ENCODE data around the gene GAP43. TPM values are rescaled to one million over a fixed set of nuclear protein-coding genes. Genes with fewer than 3 reads are reported as not detected.

The GAP43 gene
- total and polyA plus RNA-seq, 4 donors = 144 to 608 (median 379) TPM

DNA sequence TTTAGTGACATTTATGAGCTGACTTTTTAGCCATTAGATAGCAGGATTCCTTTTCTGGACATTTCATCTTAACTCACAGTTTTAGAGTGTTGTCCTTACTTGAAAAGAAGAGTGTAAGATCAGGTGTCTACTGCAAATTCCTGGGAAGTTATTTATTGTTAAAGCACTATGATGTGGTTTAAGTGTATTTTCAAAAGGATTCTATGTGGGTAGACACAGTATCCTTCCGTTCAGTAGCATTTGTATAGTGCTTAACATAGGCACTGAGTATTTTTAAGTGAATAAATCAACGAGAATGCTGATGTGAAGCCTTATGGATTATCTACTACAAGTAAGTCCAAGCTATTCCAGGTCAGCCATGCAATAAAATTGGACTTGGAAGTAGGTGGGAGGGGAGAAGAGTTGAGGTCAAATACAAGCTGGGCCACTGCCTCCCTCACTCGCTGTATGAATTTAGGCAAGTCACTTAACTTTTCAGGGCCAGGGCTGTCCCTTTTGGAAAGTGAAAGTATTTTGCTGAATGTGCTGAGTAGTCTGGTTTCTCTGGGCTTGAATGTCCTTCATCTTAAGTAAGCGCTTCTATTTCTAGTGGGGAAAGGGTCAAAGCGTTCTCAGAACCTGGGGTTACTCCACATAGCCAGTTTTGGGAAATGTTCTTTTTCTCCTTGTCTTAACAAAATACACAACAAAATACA is 48.6 kb downstream of the GAP43 start:
- Histone ChIP-seq H3K36me3 (ENCODE audit: control insufficient read depth, insufficient read depth, low read length) (peaks cover 6% of the 10 kb centered on the region), H3K9me3 (ENCODE audit: control insufficient read depth, insufficient read depth, low read length) (no peaks in the 10 kb centered on the region), H3K4me3 (ENCODE audit: low read depth, low read length) (no peak overlapping the region), H3K27me3 (ENCODE audit: control insufficient read depth, insufficient read depth, low read length) (no peaks in the 10 kb centered on the region), H3K4me1 (ENCODE audit: control insufficient read depth, insufficient read depth, low read length) (no peaks in the 10 kb centered on the region), H3K27ac (ENCODE audit: low read depth, low read length) (no peak overlapping the region)
- no peak for DNase-seq (ENCODE audit: low read depth in 4 of 6, low spot score in 6 of 6)
- WGBS (ENCODE audit: insufficient coverage) = 89% methylated on average over 1 of the region's 5 CpGs

DNA sequence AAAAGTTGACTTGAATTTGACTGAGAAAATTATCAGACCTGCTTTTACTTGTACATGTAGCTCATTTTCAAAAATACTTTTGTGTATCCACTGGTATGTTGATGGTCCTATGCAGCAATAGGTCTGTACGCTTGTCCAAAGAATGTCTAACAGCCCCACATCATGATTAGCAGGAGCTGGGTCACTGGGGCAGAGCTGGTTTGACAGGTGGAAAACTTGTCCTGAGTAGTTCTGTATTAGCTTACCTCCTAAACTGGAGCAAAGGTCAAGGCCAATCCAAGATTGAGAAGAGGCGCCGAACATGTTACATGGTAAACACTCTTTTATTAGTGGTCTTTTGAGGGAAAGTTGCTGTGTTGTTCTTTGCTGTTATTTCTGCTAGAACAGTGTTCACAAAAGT is 50.6 kb downstream of the GAP43 start:
- H3K9me3 ChIP-seq (ENCODE audit: control insufficient read depth, insufficient read depth, low read length) = no peaks in the 10 kb centered on the region
- no peak overlapping the region for H3K27ac ChIP-seq (ENCODE audit: low read depth, low read length)
- no peaks in the 10 kb centered on the region for H3K27me3 ChIP-seq (ENCODE audit: control insufficient read depth, insufficient read depth, low read length)
- peaks cover 6% of the 10 kb centered on the region for H3K36me3 ChIP-seq (ENCODE audit: control insufficient read depth, insufficient read depth, low read length)
- no CpG with 5 or more reads among the region's 3 CpGs for WGBS (ENCODE audit: insufficient coverage)
- H3K4me1 ChIP-seq (ENCODE audit: control insufficient read depth, insufficient read depth, low read length) = no peaks in the 10 kb centered on the region
- DNase-seq (ENCODE audit: low read depth in 4 of 6, low spot score in 6 of 6) = no peak
- H3K4me3 ChIP-seq (ENCODE audit: low read depth, low read length) = no peak overlapping the region

GRCh38 chr3:115676336-115676735 is 53.0 kb downstream of the GAP43 start:
- H3K27me3 ChIP-seq (ENCODE audit: control insufficient read depth, insufficient read depth, low read length) = no peaks in the 10 kb centered on the region
- WGBS (ENCODE audit: insufficient coverage) = 84% methylated on average over 9 of the region's 9 CpGs
- no peaks in the 10 kb centered on the region for H3K9me3 ChIP-seq (ENCODE audit: control insufficient read depth, insufficient read depth, low read length)
- H3K27ac ChIP-seq (ENCODE audit: low read depth, low read length) = no peak overlapping the region
- H3K4me3 ChIP-seq (ENCODE audit: low read depth, low read length) = no peak overlapping the region
- H3K36me3 ChIP-seq (ENCODE audit: control insufficient read depth, insufficient read depth, low read length) = peaks cover 6% of the 10 kb centered on the region
- no peaks in the 10 kb centered on the region for H3K4me1 ChIP-seq (ENCODE audit: control insufficient read depth, insufficient read depth, low read length)
- DNase-seq (ENCODE audit: low read depth in 4 of 6, low spot score in 6 of 6) = no peak

DNA sequence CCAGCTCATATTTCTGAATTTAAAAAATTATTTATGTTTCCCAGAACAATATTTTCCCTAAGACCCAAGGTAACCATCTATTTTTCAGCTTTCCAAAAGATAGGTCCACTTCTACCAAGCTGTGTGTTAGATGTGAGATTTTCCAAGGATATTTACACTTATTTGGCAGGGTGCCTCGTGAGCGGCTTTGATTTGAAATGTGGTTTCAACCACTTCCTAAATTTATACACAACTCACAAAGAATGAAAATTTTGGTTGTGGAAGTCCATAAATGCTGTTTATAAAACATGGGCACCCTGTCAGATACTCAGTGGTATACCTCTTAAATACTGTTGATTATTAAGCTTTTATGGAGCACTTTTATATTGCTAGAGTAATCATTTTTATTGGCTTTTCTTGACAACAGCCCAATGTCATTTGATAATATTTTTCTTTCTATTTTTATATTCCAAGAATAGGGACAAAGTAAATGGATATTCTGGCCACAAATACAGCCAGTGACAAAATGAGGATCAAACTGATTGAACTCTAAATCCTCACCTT is 57.6 kb downstream of the GAP43 start:
- Histone ChIP-seq H3K4me3 (ENCODE audit: low read depth, low read length) (no peak overlapping the region), H3K27me3 (ENCODE audit: control insufficient read depth, insufficient read depth, low read length) (no peaks in the 10 kb centered on the region), H3K27ac (ENCODE audit: low read depth, low read length) (no peak overlapping the region), H3K4me1 (ENCODE audit: control insufficient read depth, insufficient read depth, low read length) (no peaks in the 10 kb centered on the region), H3K9me3 (ENCODE audit: control insufficient read depth, insufficient read depth, low read length) (no peaks in the 10 kb centered on the region), H3K36me3 (ENCODE audit: control insufficient read depth, insufficient read depth, low read length) (peaks cover 6% of the 10 kb centered on the region)
- WGBS (ENCODE audit: insufficient coverage) = no CpG with 5 or more reads among the region's 2 CpGs
- DNase-seq (ENCODE audit: low read depth in 4 of 6, low spot score in 6 of 6) = no peak

DNA sequence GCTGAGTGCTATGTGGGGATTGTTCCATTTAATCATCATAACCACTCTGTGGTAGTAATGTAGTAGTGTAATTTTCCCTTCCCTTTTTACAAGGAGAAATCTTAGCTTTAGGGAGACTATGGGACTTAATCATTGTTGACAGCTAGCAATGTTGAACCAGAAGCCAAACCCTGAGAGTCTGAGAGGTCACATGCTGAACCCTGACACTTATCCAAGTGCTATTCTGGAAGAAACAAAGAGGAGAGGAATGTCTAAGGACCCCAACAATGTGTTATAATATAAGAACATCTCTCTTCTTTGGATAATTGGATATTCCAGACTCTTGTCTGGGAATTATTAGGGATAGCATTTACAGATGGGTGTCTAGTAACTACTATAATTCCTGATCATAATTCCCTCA is 58.4 kb downstream of the GAP43 start:
- DNase-seq (ENCODE audit: low read depth in 4 of 6, low spot score in 6 of 6) = no peak
- Histone ChIP-seq H3K27ac (ENCODE audit: low read depth, low read length) (no peak overlapping the region), H3K4me1 (ENCODE audit: control insufficient read depth, insufficient read depth, low read length) (no peaks in the 10 kb centered on the region), H3K9me3 (ENCODE audit: control insufficient read depth, insufficient read depth, low read length) (no peaks in the 10 kb centered on the region), H3K27me3 (ENCODE audit: control insufficient read depth, insufficient read depth, low read length) (no peaks in the 10 kb centered on the region), H3K4me3 (ENCODE audit: low read depth, low read length) (no peak overlapping the region), H3K36me3 (ENCODE audit: control insufficient read depth, insufficient read depth, low read length) (no peaks in the 10 kb centered on the region)

- no peaks in the 10 kb centered on the region for H3K4me1 ChIP-seq (ENCODE audit: control insufficient read depth, insufficient read depth, low read length)
- H3K27me3 ChIP-seq (ENCODE audit: control insufficient read depth, insufficient read depth, low read length) = no peaks in the 10 kb centered on the region
- DNase-seq (ENCODE audit: low read depth in 4 of 6, low spot score in 6 of 6) = no peak
- no peak overlapping the region for H3K4me3 ChIP-seq (ENCODE audit: low read depth, low read length)
- H3K9me3 ChIP-seq (ENCODE audit: control insufficient read depth, insufficient read depth, low read length) = no peaks in the 10 kb centered on the region
- no peaks in the 10 kb centered on the region for H3K36me3 ChIP-seq (ENCODE audit: control insufficient read depth, insufficient read depth, low read length)
- WGBS (ENCODE audit: insufficient coverage) = no CpG with 5 or more reads among the region's 1 CpG
- H3K27ac ChIP-seq (ENCODE audit: low read depth, low read length) = no peak overlapping the region
Observed at GRCh38 chr3:115683305-115683704, 60.0 kb downstream of the GAP43 start.

GRCh38 chr3:115683773-115684172 is 60.5 kb downstream of the GAP43 start:
- WGBS (ENCODE audit: insufficient coverage) = no CpG with 5 or more reads among the region's 3 CpGs
- no peaks in the 10 kb centered on the region for H3K4me1 ChIP-seq (ENCODE audit: control insufficient read depth, insufficient read depth, low read length)
- no peaks in the 10 kb centered on the region for H3K27me3 ChIP-seq (ENCODE audit: control insufficient read depth, insufficient read depth, low read length)
- no peaks in the 10 kb centered on the region for H3K36me3 ChIP-seq (ENCODE audit: control insufficient read depth, insufficient read depth, low read length)
- H3K4me3 ChIP-seq (ENCODE audit: low read depth, low read length) = no peak overlapping the region
- H3K27ac ChIP-seq (ENCODE audit: low read depth, low read length) = no peak overlapping the region
- no peaks in the 10 kb centered on the region for H3K9me3 ChIP-seq (ENCODE audit: control insufficient read depth, insufficient read depth, low read length)
- DNase-seq (ENCODE audit: low read depth in 4 of 6, low spot score in 6 of 6) = no peak

GRCh38 chr3:115685097-115685496 is 61.8 kb downstream of the GAP43 start:
- Histone ChIP-seq H3K27ac (ENCODE audit: low read depth, low read length) (no peak overlapping the region), H3K4me1 (ENCODE audit: control insufficient read depth, insufficient read depth, low read length) (no peaks in the 10 kb centered on the region), H3K4me3 (ENCODE audit: low read depth, low read length) (no peak overlapping the region), H3K36me3 (ENCODE audit: control insufficient read depth, insufficient read depth, low read length) (no peaks in the 10 kb centered on the region), H3K27me3 (ENCODE audit: control insufficient read depth, insufficient read depth, low read length) (no peaks in the 10 kb centered on the region), H3K9me3 (ENCODE audit: control insufficient read depth, insufficient read depth, low read length) (no peaks in the 10 kb centered on the region)
- peak in 1 of 6 donors; percentile 7 for DNase-seq (ENCODE audit: low read depth in 4 of 6, low spot score in 6 of 6)

- no peaks in the 10 kb centered on the region for H3K4me1 ChIP-seq (ENCODE audit: control insufficient read depth, insufficient read depth, low read length)
- no peaks in the 10 kb centered on the region for H3K9me3 ChIP-seq (ENCODE audit: control insufficient read depth, insufficient read depth, low read length)
- H3K27ac ChIP-seq (ENCODE audit: low read depth, low read length) = no peak overlapping the region
- DNase-seq (ENCODE audit: low read depth in 4 of 6, low spot score in 6 of 6) = no peak
- WGBS (ENCODE audit: insufficient coverage) = 100% methylated on average over 4 of the region's 6 CpGs
- H3K27me3 ChIP-seq (ENCODE audit: control insufficient read depth, insufficient read depth, low read length) = no peaks in the 10 kb centered on the region
- no peak overlapping the region for H3K4me3 ChIP-seq (ENCODE audit: low read depth, low read length)
- no peaks in the 10 kb centered on the region for H3K36me3 ChIP-seq (ENCODE audit: control insufficient read depth, insufficient read depth, low read length)
Observed at GRCh38 chr3:115687721-115688120, 64.4 kb downstream of the GAP43 start.

GRCh38 chr3:115688418-115688817 is 65.1 kb downstream of the GAP43 start:
- Histone ChIP-seq H3K9me3 (ENCODE audit: control insufficient read depth, insufficient read depth, low read length) (no peaks in the 10 kb centered on the region), H3K36me3 (ENCODE audit: control insufficient read depth, insufficient read depth, low read length) (no peaks in the 10 kb centered on the region), H3K4me1 (ENCODE audit: control insufficient read depth, insufficient read depth, low read length) (peaks cover 5% of the 10 kb centered on the region), H3K4me3 (ENCODE audit: low read depth, low read length) (no peak overlapping the region), H3K27ac (ENCODE audit: low read depth, low read length) (no peak overlapping the region), H3K27me3 (ENCODE audit: control insufficient read depth, insufficient read depth, low read length) (no peaks in the 10 kb centered on the region)
- DNase-seq (ENCODE audit: low read depth in 4 of 6, low spot score in 6 of 6) = no peak
- WGBS (ENCODE audit: insufficient coverage) = 68% methylated on average over 5 of the region's 7 CpGs

Data from spinal cord (tissue), 10 donors.